H1 (cell line): Measurements from ENCODE around the gene UGT1A6. TPM values are rescaled to one million over a fixed set of nuclear protein-coding genes. Genes with fewer than 3 reads are reported as not detected.

Experiments used
- CTCF ChIA-PET: fragments of 300-600 bp; sonication (Branson Sonifier 250); formaldehyde crosslinking; loops from one replicate; lab custom pipeline; 2021; ENCODE audit not compliant: partially characterized antibody; lab: Charles Lee
- POLR2A ChIA-PET: fragments of 300-600 bp; sonication (Branson Sonifier 250); formaldehyde crosslinking; loops from one replicate; lab custom pipeline; 2021; ENCODE audit warnings: inconsistent platforms; ENCODE audit not compliant: partially characterized antibody; lab: Charles Lee
- DNase-seq, 2 experiments: peaks; one replicate each; pipeline versions ENCODE4 v3.0.0 to v3.0.0-alpha.2; 2010 to 2022; ENCODE audit warnings: low spot score in 2 of 2, low read depth in 1 of 2, mixed read lengths in 1 of 2
- FAIRE-seq: peaks from 2 replicates; lab custom pipeline; 2011; peaks lifted over from hg19 to GRCh38; lab: Jason Lieb, UNC
- H2AFZ ChIP-seq: 2 replicates; pipeline ENCODE4 v1.8.1; 2012; ENCODE audit warnings: low read length, inconsistent platforms
- H2AK5ac ChIP-seq: 2 replicates; pipeline ENCODE4 v1.6.1; 2013; ENCODE audit warnings: low read depth, low read length
- H2BK120ac ChIP-seq: replicated peaks from 2 replicates; pipeline ENCODE3; 2013; ENCODE audit warnings: low read depth, low read length, inconsistent platforms
- H2BK12ac ChIP-seq: 2 replicates; pipeline ENCODE4 v1.6.1; 2013; ENCODE audit warnings: low read depth, low read length
- H2BK15ac ChIP-seq: 2 replicates; pipeline ENCODE4 v1.6.1; 2013; ENCODE audit warnings: low read length
- H2BK20ac ChIP-seq: 2 replicates; pipeline ENCODE4 v1.6.1; 2013; ENCODE audit warnings: low read length
- H2BK5ac ChIP-seq: 2 replicates; pipeline ENCODE4 v1.6.1; 2013; ENCODE audit warnings: low read depth, low read length
- H3K14ac ChIP-seq: 2 replicates; pipeline ENCODE4 v1.6.1; 2013; ENCODE audit warnings: inconsistent platforms; ENCODE audit not compliant: insufficient read length
- H3K18ac ChIP-seq: 2 replicates; pipeline ENCODE4 v1.6.1; 2013; ENCODE audit warnings: low read length; ENCODE audit errors: extremely low read depth
- H3K23ac ChIP-seq: 2 replicates; pipeline ENCODE4 v1.6.1; 2013; ENCODE audit warnings: inconsistent platforms; ENCODE audit not compliant: insufficient read length
- H3K23me2 ChIP-seq: 2 replicates; pipeline ENCODE4 v1.6.1; 2013; ENCODE audit warnings: low read depth, low read length
- H3K27ac ChIP-seq: 2 replicates; pipeline ENCODE4 v1.6.1; 2011; ENCODE audit warnings: low read depth, low read length, inconsistent platforms
- H3K27me3 ChIP-seq, 4 experiments: replicated peaks in 1 of 4; 1 replicate in 1 of 4; 2 replicates in 3 of 4; pipeline versions ENCODE4 v1.6.1 to v1.8.1; 2011 to 2013; ENCODE audit warnings: low read length in 3 of 4, mild to moderate bottlenecking in 3 of 4, inconsistent platforms in 2 of 4, mixed read lengths in 2 of 4, moderate library complexity in 1 of 4; ENCODE audit not compliant: control insufficient read depth in 3 of 4, insufficient read depth in 3 of 4; ENCODE audit errors: extremely low read depth in 1 of 4
- H3K36me3 ChIP-seq, 4 experiments: 2 replicates each; pipeline versions ENCODE4 v1.6.1 to v1.8.1; 2011 to 2013; ENCODE audit warnings: mild to moderate bottlenecking in 4 of 4, low read length in 3 of 4, moderate library complexity in 2 of 4, control low read depth in 1 of 4, inconsistent platforms in 1 of 4; ENCODE audit not compliant: insufficient read depth in 4 of 4, control insufficient read depth in 2 of 4
- H3K4ac ChIP-seq: replicated peaks from 2 replicates; pipeline ENCODE3; 2013; ENCODE audit warnings: low read length, low read depth, mixed read lengths, inconsistent platforms; ENCODE audit not compliant: insufficient read length
- H3K4me1 ChIP-seq, 4 experiments: replicated peaks in 1 of 4; 1 replicate in 1 of 4; 2 replicates in 3 of 4; pipeline versions ENCODE4 v1.6.1 to v1.8.1; 2011 to 2013; ENCODE audit warnings: low read length in 3 of 4, inconsistent platforms in 2 of 4, mixed read lengths in 1 of 4; ENCODE audit not compliant: insufficient read depth in 4 of 4, control insufficient read depth in 3 of 4
- H3K4me2 ChIP-seq, 2 experiments: 2 replicates each; pipeline versions ENCODE4 v1.6.1 to v1.8.1; 2011 to 2013; ENCODE audit warnings: low read depth in 2 of 2, low read length in 2 of 2, control low read depth in 1 of 2, inconsistent platforms in 1 of 2, mild to moderate bottlenecking in 1 of 2; ENCODE audit not compliant: insufficient read depth in 1 of 2
- H3K4me3 ChIP-seq, 4 experiments: fragments of 200-600, 300-600 bp in 1 of 4; sonication (generic), shearing (Covaris generic), sonication (Bioruptor Twin) in 1 of 4; 2 replicates each; pipeline versions ENCODE4 v1.5.1 to v1.8.1; 2011 to 2016; ENCODE audit warnings: low read length in 4 of 4, low read depth in 3 of 4, control low read depth in 2 of 4, inconsistent platforms in 2 of 4, mild to moderate bottlenecking in 2 of 4, mixed read lengths in 1 of 4, moderate library complexity in 1 of 4; ENCODE audit not compliant: insufficient read depth in 2 of 4; ENCODE audit errors: extremely low read depth in 1 of 4
- H3K56ac ChIP-seq: replicated peaks from 2 replicates; pipeline ENCODE3; 2013; ENCODE audit warnings: low read depth, mild to moderate bottlenecking, mixed read lengths, low read length, inconsistent platforms; ENCODE audit not compliant: insufficient read length
- H3K79me1 ChIP-seq: 2 replicates; pipeline ENCODE4 v1.6.1; 2013; ENCODE audit warnings: low read depth, low read length, control low read depth
- H3K79me2 ChIP-seq, 2 experiments: 2 replicates each; pipeline versions ENCODE4 v1.6.1 to v1.8.1; 2012 to 2013; ENCODE audit warnings: low read length in 2 of 2, mild to moderate bottlenecking in 2 of 2, inconsistent platforms in 1 of 2; ENCODE audit not compliant: insufficient read depth in 2 of 2, control insufficient read depth in 1 of 2
- H3K9ac ChIP-seq, 4 experiments: replicated peaks in 1 of 4; 1 replicate in 1 of 4; 2 replicates in 3 of 4; pipeline versions ENCODE4 v1.6.1 to v1.8.1; 2011 to 2013; ENCODE audit warnings: low read depth in 3 of 4, low read length in 3 of 4, control low read depth in 2 of 4, mild to moderate bottlenecking in 2 of 4, moderate library complexity in 2 of 4, inconsistent platforms in 1 of 4; ENCODE audit errors: extremely low read depth in 1 of 4
- H3K9me3 ChIP-seq, 2 experiments: 2 replicates each; pipeline versions ENCODE4 v1.6.1 to v1.8.1; 2012 to 2013; ENCODE audit warnings: mild to moderate bottlenecking in 2 of 2, moderate library complexity in 2 of 2, control low read depth in 1 of 2, inconsistent platforms in 1 of 2, low read depth in 1 of 2, low read length in 1 of 2, mixed read lengths in 1 of 2; ENCODE audit not compliant: insufficient read depth in 2 of 2
- H4K20me1 ChIP-seq, 2 experiments: replicated peaks in 1 of 2; 2 replicates each; pipeline versions ENCODE3 to v1.8.1; 2011 to 2013; ENCODE audit warnings: inconsistent platforms in 2 of 2, low read length in 2 of 2, mild to moderate bottlenecking in 1 of 2; ENCODE audit not compliant: insufficient read depth in 2 of 2, control insufficient read depth in 1 of 2
- H4K5ac ChIP-seq: 2 replicates; pipeline ENCODE4 v1.6.1; 2013; ENCODE audit warnings: low read length, low read depth, mixed read lengths, inconsistent platforms; ENCODE audit not compliant: insufficient read length
- H4K8ac ChIP-seq: 2 replicates; pipeline ENCODE4 v1.8.0; 2013; ENCODE audit warnings: mild to moderate bottlenecking, moderate library complexity, low read length, inconsistent platforms; ENCODE audit not compliant: insufficient read depth; ENCODE audit errors: extremely low read depth
- H4K91ac ChIP-seq: replicated peaks from 2 replicates; pipeline ENCODE3; 2013; ENCODE audit warnings: low read length, mixed read lengths, inconsistent platforms; ENCODE audit not compliant: insufficient read length
- CHD2 ChIP-seq: IDR thresholded peaks from 2 replicates; pipeline ENCODE4 v1.6.1; 2012; ENCODE audit warnings: low read length, improper control_type of control experiment
- CTCF ChIP-seq, 3 experiments: IDR thresholded peaks; 1 replicate in 2 of 3; 2 replicates in 1 of 3; pipeline versions ENCODE4 v1.5.1 to v1.6.1; 2011; ENCODE audit warnings: low read length in 3 of 3, mild to moderate bottlenecking in 3 of 3, inconsistent platforms in 2 of 3, low read depth in 1 of 3, moderate library complexity in 1 of 3; ENCODE audit not compliant: insufficient read depth in 1 of 3; ENCODE audit errors: control extremely low read depth in 1 of 3
- EGR1 ChIP-seq: IDR thresholded peaks from 2 replicates; pipeline ENCODE4 v1.6.1; 2011; ENCODE audit warnings: low read depth, low read length, borderline replicate concordance
- FOSL1 ChIP-seq: IDR thresholded peaks from 2 replicates; pipeline ENCODE4 v1.6.1; 2011; ENCODE audit warnings: mild to moderate bottlenecking, low read depth, low read length, moderate library complexity; ENCODE audit not compliant: insufficient read depth
- HDAC6 ChIP-seq: IDR thresholded peaks from one replicate; pipeline ENCODE4 v1.7.1; 2012; ENCODE audit warnings: low read depth, mild to moderate bottlenecking, inconsistent platforms, low read length, moderate library complexity
- KDM5A ChIP-seq: fragments of 200-600 bp; IDR thresholded peaks from 2 replicates; pipeline ENCODE4 v1.7.1; 2012; ENCODE audit warnings: mild to moderate bottlenecking, low read length, inconsistent platforms, mixed read lengths
- RAD21 ChIP-seq, 2 experiments: IDR thresholded peaks in 1 of 2; conservative IDR thresholded peaks in 1 of 2; 2 replicates each; pipeline ENCODE4 v1.6.1; 2011; ENCODE audit warnings: low read depth in 2 of 2, low read length in 2 of 2, improper control_type of control experiment in 1 of 2, inconsistent platforms in 1 of 2, mild to moderate bottlenecking in 1 of 2, moderate library complexity in 1 of 2
- TAF7 ChIP-seq: optimal IDR thresholded peaks from 2 replicates; pipeline ENCODE3; 2011; ENCODE audit warnings: low read depth, mild to moderate bottlenecking, inconsistent platforms, low read length, moderate library complexity, borderline replicate concordance
- TBP ChIP-seq: IDR thresholded peaks from 2 replicates; pipeline ENCODE4 v1.6.1; 2011; ENCODE audit warnings: low read depth, low read length, improper control_type of control experiment
- TEAD4 ChIP-seq: IDR thresholded peaks from 2 replicates; pipeline ENCODE4 v1.6.1; 2012; ENCODE audit warnings: low read depth, low read length, inconsistent platforms, mixed read lengths
- WGBS, 2 experiments: shearing (Covaris generic) in 1 of 2; methylation state at CpG; one replicate each; pipeline versions ENCODE4 v1.1.6 to v1.1.7; 2013 to 2015; ENCODE audit warnings: low lambda C conversion rate in 2 of 2, mixed read lengths in 2 of 2, inconsistent platforms in 1 of 2, low coverage in 1 of 2, missing lambda C conversion rate in 1 of 2; ENCODE audit not compliant: insufficient replicate concordance in 2 of 2, insufficient coverage in 1 of 2, insufficient read length in 1 of 2; ENCODE audit errors: extremely low coverage in 1 of 2, missing lambda C conversion rate in 1 of 2; 5-methylcytosine and 5-hydroxymethylcytosine counted together
- polyA plus RNA-seq, 7 experiments: library from polyadenylated mRNA; depleted of rRNA in 3 of 7; stranded (reverse) in 5 of 7; unstranded in 2 of 7; fragments of >200 nt in 5 of 7; fragments of 200-250 nt in 2 of 7; gene quantifications; 1 replicate in 5 of 7; 2 replicates in 1 of 7; 4 replicates in 1 of 7; pipeline versions ENCODE4 v1.2.1 to v1.2.3, GENCODE V29; 2011 to 2013; ENCODE audit warnings: missing spikeins in 2 of 7, mixed read lengths in 2 of 7
- total RNA-seq: library from RNA; stranded (reverse); fragmentation: NEBNext Ultra II Directional; extraction: Animal tissue kit (Norgen Biotek cat#: 25700); gene quantifications from 2 replicates; pipeline ENCODE4 v1.2.1, GENCODE V29; 2021

UGT1A6 gene
- total and polyA plus RNA-seq, 2 of the 8 experiments (the other 6 are each of a cell fraction or from before 2014, with no cell fraction given): not detected

- FAIRE-seq (no peak), DNase-seq (no peak)
- Histone ChIP-seq H3K9me3 (no peaks in the 10 kb centered on the region), H3K14ac (no peak overlapping the region), H2BK120ac (no peak overlapping the region), H3K9ac (no peak overlapping the region), H3K23me2 (no peaks in the 10 kb centered on the region), H2BK5ac (no peak overlapping the region), H2BK12ac (no peak overlapping the region), H4K8ac (no peak overlapping the region), H2BK15ac (no peak overlapping the region), H4K20me1 (no peaks in the 10 kb centered on the region), H3K27ac (no peak overlapping the region), H2BK20ac (no peak overlapping the region), H3K4me3 (no peak overlapping the region), H3K56ac (no peak overlapping the region), H3K4me1 (no peaks in the 10 kb centered on the region), H3K27me3 (no peaks in the 10 kb centered on the region), H3K4me2 (no peak overlapping the region), H3K4ac (no peak overlapping the region), H3K79me1 (no peaks in the 10 kb centered on the region), H3K79me2 (no peaks in the 10 kb centered on the region), H2AK5ac (no peak overlapping the region), H2AFZ (no peak overlapping the region), H4K91ac (no peak overlapping the region), H3K18ac (no peak overlapping the region), H3K23ac (no peak overlapping the region), H4K5ac (no peak overlapping the region), H3K36me3 (no peaks in the 10 kb centered on the region)
- 93% methylated on average over 18 of the region's 18 CpGs; no CpG with 5 or more reads in 1 of the 2 experiments for WGBS, 2 experiments
- CTCF ChIA-PET: interaction anchor here (1.0 to 1.2 kb wide), 2 partner anchors 109 to 394 kb away, joined by 3 to 4 read pairs; no protein-coding TSS in a partner anchor
- POLR2A ChIA-PET: no interaction called here
- no peak for TF ChIP-seq TBP
- no peak for TF ChIP-seq EGR1
- no peak for TF ChIP-seq TAF7
- no peak for TF ChIP-seq RAD21 (IDR thresholded peaks at IDR 0.05 in 1 of 2, conservative IDR thresholded peaks at IDR 0.05 in 1 of 2; ENCODE audit: low read depth in 2 of 2, low read length in 2 of 2)
- no peak for TF ChIP-seq CHD2
- no peak for TF ChIP-seq HDAC6
- TF ChIP-seq CTCF (IDR thresholded peaks at IDR 0.05; ENCODE audit: control extremely low read depth in 1 of 3, insufficient read depth in 1 of 3, low read depth in 1 of 3, low read length in 3 of 3): no peak
- no peak for TF ChIP-seq FOSL1
- TF ChIP-seq KDM5A: no peak
- TF ChIP-seq TEAD4: no peak
Observed at GRCh38 chr2:233819884-233820773, 127.4 kb downstream of the UGT1A6 start.
